ENCODE measurements around the gene HOXA4. TPM values are rescaled to one million over a fixed set of nuclear protein-coding genes. Genes with fewer than 3 reads are reported as not detected.

The HOXA4 gene
- total and polyA plus RNA-seq, 2 of the 8 experiments (the other 6 are each of a cell fraction or from before 2014, with no cell fraction given): not detected

GRCh38 chr7:27157702-27158431, 27.3 kb upstream of the HOXA4 start (continued):
- TF ChIP-seq TEAD4 (IDR thresholded peaks at IDR 0.05; ENCODE audit: low read depth, low read length) (no peak), SP1 (IDR thresholded peaks at IDR 0.05; ENCODE audit: low read depth, low read length) (no peak), CHD1 (IDR thresholded peaks at IDR 0.05; ENCODE audit: low read depth, low read length) (no peak), CEBPB (IDR thresholded peaks at IDR 0.05; ENCODE audit: low read depth, low read length) (no peak)
